Measurements from ENCODE around the gene VASH1.
"Not testable (repeated sequence)": the region's sequence is repeated elsewhere in the genome, so short reads cannot be mapped to it uniquely, and the experiment has no call there.

The VASH1 gene

DNA sequence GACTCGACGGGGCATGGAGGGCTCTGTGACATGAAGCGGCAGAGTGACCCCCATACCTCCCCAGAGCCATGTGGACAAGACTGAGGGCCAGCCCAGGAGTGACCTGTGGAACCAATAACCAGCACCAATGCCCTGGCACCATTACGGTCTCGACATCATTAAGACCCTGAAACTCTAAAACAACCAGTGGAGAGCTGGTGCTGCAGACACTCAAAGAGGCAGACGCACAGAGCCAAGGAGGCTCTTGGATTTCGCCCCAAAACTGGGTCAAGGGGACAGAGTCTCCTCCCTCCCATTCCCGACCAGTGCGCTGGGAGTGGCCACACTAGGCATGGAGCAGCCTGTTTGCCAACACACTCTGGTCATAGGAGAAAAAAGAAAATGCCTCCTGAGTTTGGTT, 41.6 kb upstream of the VASH1 start:
- DNase-seq (ENCODE audit: insufficient read length, low spot score), result no peak
- FAIRE-seq, result no peak
- no peak for TF ChIP-seq POU2F2 (IDR thresholded peaks at IDR 0.05; ENCODE audit: low read depth, low read length)
- TF ChIP-seq POLR2A (IDR thresholded peaks at IDR 0.05; ENCODE audit: low read depth, low read length), result no peak
- no peak for TF ChIP-seq POLR2AphosphoS5 (IDR thresholded peaks at IDR 0.05; ENCODE audit: low read depth, low read length)
- no peak for TF ChIP-seq SPI1 (IDR thresholded peaks at IDR 0.05; ENCODE audit: low read depth, low read length)

DNA sequence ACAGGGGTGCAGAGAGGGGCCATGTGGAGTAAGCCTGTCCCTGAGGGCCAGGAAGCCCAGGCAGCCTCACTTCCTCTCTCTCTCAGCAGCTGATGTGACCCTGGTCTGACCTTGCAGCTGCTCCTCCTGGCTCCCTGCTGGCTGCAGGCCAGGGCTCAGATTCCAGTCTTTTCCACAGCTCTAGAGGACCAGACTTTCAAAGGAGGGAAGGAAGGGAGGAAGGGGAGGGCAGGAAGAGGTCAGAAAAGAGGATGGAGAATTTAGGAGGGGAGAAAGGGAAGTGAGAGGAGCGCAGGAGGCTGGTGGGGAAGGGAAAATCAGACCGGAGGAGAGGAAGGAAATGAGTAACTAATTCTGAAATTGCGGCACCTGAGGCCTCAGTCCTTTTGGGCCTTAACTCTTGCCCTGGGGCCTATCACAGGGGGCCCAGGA, 40.9 kb upstream of the VASH1 start:
- FAIRE-seq (no peak), DNase-seq (ENCODE audit: insufficient read length, low spot score) (peak; percentile 48)
- TF ChIP-seq TAF1 (IDR thresholded peaks at IDR 0.05; ENCODE audit: low read depth, low read length), result no peak
- peak; percentile 85 for TF ChIP-seq SPI1 (IDR thresholded peaks at IDR 0.05; ENCODE audit: low read depth, low read length)

DNA sequence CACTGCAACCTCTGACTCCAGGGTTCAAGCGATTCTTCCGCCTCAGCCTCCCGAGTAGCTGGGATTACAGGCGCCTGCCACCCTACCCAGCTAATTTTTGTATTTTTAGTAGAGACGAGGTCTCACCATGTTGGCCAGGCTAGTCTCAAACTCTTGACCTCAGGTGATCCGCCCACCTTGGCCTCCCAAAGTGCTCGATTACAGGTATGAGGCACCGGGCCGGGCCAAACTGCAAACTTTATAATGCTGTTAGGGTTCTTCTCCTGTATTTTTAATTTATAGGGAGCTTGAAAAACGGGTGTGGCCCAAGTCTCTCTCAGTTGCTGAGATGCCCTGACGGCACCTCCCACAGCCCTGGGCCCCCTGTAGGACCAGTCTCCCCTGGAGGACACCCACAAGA, 39.8 kb upstream of the VASH1 start:
- FAIRE-seq; DNase-seq (ENCODE audit: insufficient read length, low spot score): not testable (repeated sequence)

DNA sequence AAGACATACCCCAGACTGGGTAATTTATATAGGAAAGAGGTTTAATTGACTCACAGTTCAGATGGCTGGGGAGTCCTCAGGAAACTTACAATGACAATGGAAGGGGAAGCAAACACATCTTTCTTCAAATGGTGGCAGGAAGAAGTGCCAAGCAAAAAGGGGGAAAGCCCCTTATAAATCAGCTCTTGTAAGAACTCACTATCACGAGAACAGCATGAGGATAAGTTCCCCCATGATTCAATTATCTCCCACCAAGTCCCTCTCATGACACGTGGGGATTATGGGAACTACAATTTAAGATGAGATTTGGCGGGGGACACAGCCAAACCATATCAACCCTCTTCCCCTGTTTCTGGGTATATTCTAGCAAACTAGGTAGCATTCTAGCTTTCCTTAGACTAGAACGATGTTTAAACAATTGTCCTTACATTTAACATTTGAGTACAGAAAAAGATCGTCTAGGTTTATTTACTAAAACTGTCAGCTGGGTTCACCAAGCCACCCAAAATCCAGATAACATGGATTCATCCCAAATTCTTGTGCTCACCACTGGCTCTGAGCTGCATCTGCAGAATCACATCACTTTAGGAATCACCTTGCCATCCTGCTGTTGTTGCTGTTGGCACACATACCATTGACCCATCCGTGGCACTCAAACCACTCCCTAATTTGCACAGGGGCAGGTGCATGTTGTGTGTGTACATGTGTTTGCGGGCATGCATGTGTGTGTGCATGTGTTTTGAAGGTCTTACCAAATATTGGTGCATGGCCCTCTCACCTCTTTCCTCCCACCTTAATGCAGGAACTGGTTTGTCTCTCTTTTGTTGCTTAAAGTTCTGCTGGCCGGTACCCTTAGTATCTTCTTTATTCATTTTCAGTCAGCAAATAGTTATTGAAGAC, 36.4 kb upstream of the VASH1 start:
- no peak for DNase-seq (ENCODE audit: insufficient read length, low spot score)
- no peak for FAIRE-seq
- TF ChIP-seq SPI1 (IDR thresholded peaks at IDR 0.05; ENCODE audit: low read depth, low read length), result no peak
- TF ChIP-seq PAX5 (IDR thresholded peaks at IDR 0.05; ENCODE audit: insufficient read depth, low read length, severe bottlenecking), result no peak
- no peak for TF ChIP-seq POLR2AphosphoS5 (IDR thresholded peaks at IDR 0.05; ENCODE audit: low read depth, low read length)
- no peak for TF ChIP-seq TAF1 (IDR thresholded peaks at IDR 0.05; ENCODE audit: low read depth, low read length)
- no peak for TF ChIP-seq POLR2A (IDR thresholded peaks at IDR 0.05; ENCODE audit: low read depth, low read length)
- no peak for TF ChIP-seq POU2F2 (IDR thresholded peaks at IDR 0.05; ENCODE audit: low read depth, low read length)

DNA sequence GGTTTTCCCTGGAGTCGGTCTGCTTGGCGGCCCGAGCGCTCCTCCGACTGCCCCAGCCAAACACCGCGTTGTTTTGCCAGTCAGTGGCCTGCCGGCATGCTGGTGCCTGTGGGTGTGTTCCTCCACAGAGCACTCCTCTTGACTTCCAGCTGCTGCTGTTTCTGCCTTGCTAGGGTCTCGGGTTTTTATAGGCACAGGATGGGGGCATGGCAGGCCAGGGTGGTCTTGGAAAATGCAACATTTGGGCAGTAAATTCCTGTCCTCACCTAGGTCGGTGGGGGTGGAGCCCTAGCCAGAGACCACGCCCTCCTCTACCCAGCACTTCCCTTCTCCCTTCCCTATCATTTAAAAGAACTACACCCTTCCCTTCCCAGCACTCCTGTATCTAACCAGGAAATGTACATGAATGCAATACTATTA, 34.7 kb upstream of the VASH1 start:
- TF ChIP-seq POLR2A (IDR thresholded peaks at IDR 0.05; ENCODE audit: low read depth, low read length) (no peak), PAX5 (IDR thresholded peaks at IDR 0.05; ENCODE audit: insufficient read depth, low read length, severe bottlenecking) (no peak), TAF1 (IDR thresholded peaks at IDR 0.05; ENCODE audit: low read depth, low read length) (no peak), SPI1 (IDR thresholded peaks at IDR 0.05; ENCODE audit: low read depth, low read length) (no peak), POU2F2 (IDR thresholded peaks at IDR 0.05; ENCODE audit: low read depth, low read length) (no peak), POLR2AphosphoS5 (IDR thresholded peaks at IDR 0.05; ENCODE audit: low read depth, low read length) (no peak)
- FAIRE-seq (no peak), DNase-seq (ENCODE audit: insufficient read length, low spot score) (no peak)

DNA sequence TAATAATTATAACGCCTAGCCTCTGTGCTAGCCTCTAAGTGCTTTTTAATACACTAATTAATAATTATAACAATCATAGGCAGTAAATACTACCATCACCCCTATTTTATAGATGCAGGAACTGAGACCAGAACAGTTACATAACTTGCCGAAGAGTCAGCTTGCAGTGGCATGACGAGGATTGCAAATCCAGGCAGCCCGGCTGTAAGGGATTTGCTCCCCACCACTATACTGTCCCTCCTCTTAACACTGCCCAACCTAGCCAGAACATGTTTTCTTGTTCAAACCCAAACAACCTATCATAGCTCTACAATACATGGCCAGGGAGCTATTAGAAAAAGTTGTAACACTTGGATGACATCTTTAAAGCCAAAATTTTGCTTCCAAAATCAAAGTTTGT, 33.9 kb upstream of the VASH1 start:
- FAIRE-seq, result no peak

DNA sequence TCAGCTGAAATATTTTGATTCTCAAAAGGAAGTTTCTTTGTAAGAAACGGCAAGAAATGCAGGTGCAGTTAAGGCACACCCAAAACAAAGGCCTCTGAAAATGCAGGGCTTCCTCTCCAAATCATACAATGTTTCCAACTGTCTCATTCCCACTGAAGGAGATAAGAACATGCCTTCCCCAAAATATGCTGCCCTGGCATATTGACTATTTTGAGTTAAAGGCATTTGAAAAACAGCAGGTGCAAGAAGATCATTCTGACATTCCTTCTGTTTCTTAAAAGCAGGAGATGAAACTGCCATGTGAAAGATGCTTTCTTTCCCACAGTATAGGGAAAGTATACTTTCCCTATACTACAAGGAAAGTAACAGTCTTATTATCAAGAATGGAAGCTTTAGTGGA, 33.4 kb upstream of the VASH1 start:
- TF ChIP-seq TAF1 (IDR thresholded peaks at IDR 0.05; ENCODE audit: low read depth, low read length), result no peak
- no peak for TF ChIP-seq SPI1 (IDR thresholded peaks at IDR 0.05; ENCODE audit: low read depth, low read length)
- no peak for TF ChIP-seq POLR2A (IDR thresholded peaks at IDR 0.05; ENCODE audit: low read depth, low read length)
- TF ChIP-seq POU2F2 (IDR thresholded peaks at IDR 0.05; ENCODE audit: low read depth, low read length), result no peak
- no peak for TF ChIP-seq PAX5 (IDR thresholded peaks at IDR 0.05; ENCODE audit: insufficient read depth, low read length, severe bottlenecking)
- no peak for TF ChIP-seq POLR2AphosphoS5 (IDR thresholded peaks at IDR 0.05; ENCODE audit: low read depth, low read length)
- no peak for DNase-seq (ENCODE audit: insufficient read length, low spot score)
- FAIRE-seq, result no peak

More for the DNA sequence above, 33.9 kb upstream of the VASH1 start:
- no peak for TF ChIP-seq POLR2AphosphoS5 (IDR thresholded peaks at IDR 0.05; ENCODE audit: low read depth, low read length)
- no peak for TF ChIP-seq TAF1 (IDR thresholded peaks at IDR 0.05; ENCODE audit: low read depth, low read length)
- TF ChIP-seq POLR2A (IDR thresholded peaks at IDR 0.05; ENCODE audit: low read depth, low read length), result no peak
- no peak for TF ChIP-seq PAX5 (IDR thresholded peaks at IDR 0.05; ENCODE audit: insufficient read depth, low read length, severe bottlenecking)
- TF ChIP-seq POU2F2 (IDR thresholded peaks at IDR 0.05; ENCODE audit: low read depth, low read length), result no peak
- TF ChIP-seq SPI1 (IDR thresholded peaks at IDR 0.05; ENCODE audit: low read depth, low read length), result no peak
- no peak for DNase-seq (ENCODE audit: insufficient read length, low spot score)

DNA sequence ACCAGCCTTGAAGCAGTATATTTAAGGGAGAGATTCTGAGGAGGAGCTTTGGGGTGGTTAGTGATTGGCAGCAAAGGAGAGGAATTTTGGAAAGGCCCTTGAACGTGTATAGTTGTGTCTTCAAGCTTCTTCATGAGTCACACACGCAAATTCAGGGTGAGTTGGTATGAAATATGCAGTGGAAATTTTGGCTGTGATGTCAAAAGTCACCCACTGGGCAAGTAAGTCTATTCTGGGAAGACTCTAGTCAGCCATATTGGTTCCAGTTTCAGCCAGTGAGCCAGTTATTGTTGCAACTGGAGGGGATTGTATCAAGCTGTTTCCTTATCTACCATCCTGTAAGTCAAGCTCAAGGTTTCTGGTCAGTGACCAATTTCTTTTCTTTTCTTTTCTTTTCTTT, 32.0 kb upstream of the VASH1 start:
- TF ChIP-seq PAX5 (IDR thresholded peaks at IDR 0.05; ENCODE audit: insufficient read depth, low read length, severe bottlenecking), result no peak
- no peak for TF ChIP-seq POLR2A (IDR thresholded peaks at IDR 0.05; ENCODE audit: low read depth, low read length)
- TF ChIP-seq POU2F2 (IDR thresholded peaks at IDR 0.05; ENCODE audit: low read depth, low read length), result no peak
- no peak for TF ChIP-seq SPI1 (IDR thresholded peaks at IDR 0.05; ENCODE audit: low read depth, low read length)
- no peak for DNase-seq (ENCODE audit: insufficient read length, low spot score)
- no peak for FAIRE-seq

DNA sequence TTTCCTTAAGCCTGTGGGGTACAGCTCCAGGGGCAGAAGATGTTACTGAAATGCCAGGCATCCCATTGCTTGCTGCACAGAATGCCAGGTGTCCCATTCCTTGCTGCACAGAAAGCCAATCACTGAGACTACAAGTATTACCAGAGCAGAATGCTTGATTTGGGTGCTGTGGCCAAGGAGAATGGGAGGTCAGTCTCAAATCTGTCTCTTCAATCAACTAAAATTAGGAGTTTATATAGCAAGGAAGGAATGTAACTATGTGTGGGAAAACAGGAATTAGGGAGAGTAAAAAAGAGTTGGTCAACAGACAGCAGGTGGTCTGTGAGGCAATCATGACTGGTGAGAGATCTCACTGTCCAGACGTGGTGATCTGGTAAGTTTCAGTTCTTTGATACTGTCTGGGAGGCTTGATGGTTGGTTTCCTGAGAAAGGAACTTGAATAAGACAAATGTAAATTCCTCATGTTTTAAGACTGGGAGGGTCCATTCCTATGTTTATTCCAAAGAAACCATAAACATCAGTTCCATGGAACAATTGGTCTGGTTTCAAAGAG, 31.2 kb upstream of the VASH1 start:
- no peak for TF ChIP-seq POLR2AphosphoS5 (IDR thresholded peaks at IDR 0.05; ENCODE audit: low read depth, low read length)
- DNase-seq (ENCODE audit: insufficient read length, low spot score) (no peak), FAIRE-seq (peak; percentile 26)

DNA sequence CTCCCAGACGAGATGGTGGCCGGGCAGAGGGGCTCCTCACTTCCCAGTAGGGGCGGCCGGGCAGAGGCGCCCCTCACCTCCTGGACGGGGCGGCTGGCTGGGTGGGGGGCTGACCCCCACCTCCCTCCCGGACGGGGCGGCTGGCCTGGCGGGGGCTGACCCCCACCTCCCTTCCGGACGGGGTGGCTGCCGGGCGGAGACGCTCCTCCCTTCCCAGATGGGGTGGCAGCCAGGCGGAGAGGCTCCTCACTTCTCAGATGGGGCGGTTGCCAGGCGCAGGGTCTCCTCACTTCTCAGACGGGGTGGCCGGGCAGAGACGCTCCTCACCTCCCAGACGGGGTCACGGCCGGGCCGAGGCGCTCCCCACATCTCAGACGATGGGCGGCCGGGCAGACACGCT, 26.8 kb upstream of the VASH1 start:
- FAIRE-seq; DNase-seq (ENCODE audit: insufficient read length, low spot score): not testable (repeated sequence)

DNA sequence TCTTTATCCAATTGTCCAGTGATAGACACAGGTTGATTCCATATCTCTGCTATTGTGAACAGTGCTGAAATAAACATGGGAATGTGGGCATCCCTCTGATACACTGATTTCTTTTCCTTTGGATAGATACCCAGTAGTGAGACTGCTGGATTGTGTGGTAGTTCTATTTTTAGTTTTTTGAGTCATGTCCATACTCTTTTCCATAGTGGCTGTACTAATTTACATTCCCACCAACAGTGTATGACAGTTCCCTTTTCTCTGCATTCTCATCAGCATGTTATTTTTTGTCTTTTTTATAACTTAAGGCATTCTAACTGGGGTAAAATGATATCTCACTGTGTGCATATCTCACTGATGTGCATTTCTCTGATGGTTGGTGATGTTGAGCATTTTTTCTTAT, 24.8 kb upstream of the VASH1 start:
- no peak for FAIRE-seq
- TF ChIP-seq PAX5 (IDR thresholded peaks at IDR 0.05; ENCODE audit: insufficient read depth, low read length, severe bottlenecking) (no peak), POU2F2 (IDR thresholded peaks at IDR 0.05; ENCODE audit: low read depth, low read length) (no peak), SPI1 (IDR thresholded peaks at IDR 0.05; ENCODE audit: low read depth, low read length) (no peak), POLR2AphosphoS5 (IDR thresholded peaks at IDR 0.05; ENCODE audit: low read depth, low read length) (no peak), POLR2A (IDR thresholded peaks at IDR 0.05; ENCODE audit: low read depth, low read length) (no peak), TAF1 (IDR thresholded peaks at IDR 0.05; ENCODE audit: low read depth, low read length) (no peak)
- no peak for DNase-seq (ENCODE audit: insufficient read length, low spot score)

Measured in GM12891 (cell line).